Fibroblast of skin of right quadriceps (primary cell): ENCODE data around the gene BCL2.

Source experiments
- DNase-seq: peaks from one replicate; pipeline ENCODE4 v3.0.0-alpha.2; 2013

Gene BCL2

DNA sequence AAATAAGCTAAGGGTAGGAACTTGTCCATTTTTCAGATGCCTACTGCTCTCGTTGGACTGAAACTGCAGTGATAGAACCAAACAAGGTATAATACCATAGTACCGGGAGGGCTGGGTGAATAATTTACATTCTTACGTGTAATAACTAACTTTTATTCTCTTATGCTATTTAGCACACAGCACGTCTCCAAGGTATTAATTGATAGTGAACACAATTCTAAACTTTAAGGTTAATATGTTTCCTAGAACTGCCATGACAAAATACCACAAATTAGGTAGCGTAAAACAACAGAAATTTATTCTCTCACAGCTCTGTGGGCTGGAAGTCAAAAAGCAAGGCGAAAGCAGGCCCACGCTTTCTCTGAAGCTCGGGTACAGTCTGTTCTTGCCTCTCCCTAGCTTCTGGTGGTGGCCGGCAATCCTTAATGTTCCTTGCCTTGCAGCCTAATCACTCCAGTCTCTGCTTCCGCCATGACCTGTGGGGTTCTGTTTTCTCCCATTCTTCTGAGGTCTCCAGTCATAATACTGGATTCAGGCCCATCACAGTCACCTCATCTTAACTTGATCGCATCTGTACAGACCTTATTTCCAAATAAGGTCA lies 5.6 kb upstream of the BCL2 start:
- no peak for DNase-seq

- DNase-seq = peak; percentile 69
These were observed 3.5 kb upstream of the BCL2 start for GRCh38 chr18:63322908-63323634.

DNA sequence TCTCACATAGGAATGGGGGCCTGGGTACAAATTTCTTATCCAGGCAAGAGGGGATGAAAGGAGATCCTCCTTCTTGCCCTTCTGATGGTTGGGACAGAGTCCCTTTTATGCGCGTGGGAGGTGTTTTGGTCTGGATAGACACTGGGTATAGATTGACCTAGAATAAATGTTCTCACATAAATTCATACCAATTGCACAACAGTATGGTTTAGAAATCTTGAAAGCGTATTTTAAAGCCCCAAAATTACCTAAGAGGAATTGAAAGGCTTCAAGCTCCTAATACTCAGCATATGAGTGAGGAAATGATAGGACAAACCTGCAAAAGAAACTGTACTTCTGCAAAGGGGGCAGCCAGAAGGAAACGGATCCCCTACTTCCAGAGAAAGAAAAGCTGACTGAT lies 2.6 kb upstream of the BCL2 start:
- DNase-seq = no peak

- DNase-seq = no peak
These were observed 1.7 kb upstream of the BCL2 start for GRCh38 chr18:63321291-63321690.

GRCh38 chr18:63320975-63321265 lies 1.4 kb upstream of the BCL2 start:
- DNase-seq = no peak

DNA sequence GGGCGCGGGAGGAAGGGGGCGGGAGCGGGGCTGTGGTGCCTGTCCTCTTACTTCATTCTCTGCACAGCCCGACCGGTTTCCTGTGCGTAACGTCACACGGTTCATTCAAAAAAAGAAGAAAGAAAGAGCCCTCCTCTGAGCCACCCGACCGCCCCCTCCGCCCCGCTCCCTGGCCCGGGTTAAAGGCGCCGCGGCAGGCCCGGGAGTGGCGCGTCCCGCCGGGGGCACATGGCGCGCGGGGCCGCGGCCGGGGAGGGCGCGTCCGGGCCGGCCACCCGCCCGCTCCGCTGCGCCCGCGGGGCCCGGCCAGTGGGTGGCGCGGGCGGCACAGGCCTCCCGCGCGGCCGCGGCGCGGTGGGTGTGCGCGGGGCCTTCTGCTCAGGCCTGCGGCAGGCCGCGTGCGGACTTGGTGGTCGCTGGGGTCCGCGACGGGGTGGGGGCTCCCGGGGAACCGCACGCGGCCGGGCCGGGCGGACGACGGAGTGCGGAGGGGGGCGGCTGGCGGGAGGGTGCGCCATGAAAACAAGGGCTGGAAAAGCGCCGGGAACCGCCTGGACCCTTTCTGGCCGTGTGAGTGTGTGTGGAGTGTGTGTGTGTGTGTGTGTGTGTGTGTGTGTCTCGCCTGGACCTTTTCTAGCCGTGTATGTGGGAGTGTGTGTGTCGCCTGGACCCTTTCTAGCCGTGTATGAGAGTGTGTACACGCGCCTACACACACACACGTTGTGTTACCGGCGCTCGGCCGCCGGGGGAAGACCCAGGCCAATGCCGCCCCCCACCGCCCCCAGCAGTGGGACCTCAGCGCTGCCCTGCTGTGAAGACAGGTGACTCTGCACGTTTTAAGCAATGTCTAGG lies 780 bp upstream of the BCL2 start:
- DNase-seq = peak; percentile 86

DNA sequence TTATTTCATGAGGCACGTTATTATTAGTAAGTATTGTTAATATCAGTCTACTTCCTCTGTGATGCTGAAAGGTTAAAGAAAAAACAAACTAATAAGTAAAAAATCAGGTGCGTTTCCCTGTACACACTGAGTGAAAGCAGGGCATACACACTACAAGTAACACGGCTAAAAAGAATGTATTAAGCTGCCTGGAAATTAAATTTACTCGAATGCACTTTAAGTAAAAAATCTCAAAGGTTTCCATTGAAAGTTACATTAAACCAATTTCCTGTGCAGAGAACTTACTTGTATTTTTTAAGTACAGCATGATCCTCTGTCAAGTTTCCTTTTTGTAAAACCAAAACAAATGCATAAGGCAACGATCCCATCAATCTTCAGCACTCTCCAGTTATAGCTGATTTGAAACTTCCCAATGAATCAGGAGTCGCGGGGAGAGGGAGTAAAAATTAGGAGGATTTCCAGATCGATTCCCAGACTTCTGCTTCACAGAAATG lies 633 bp downstream of the BCL2 start:
- DNase-seq = no peak

GRCh38 chr18:63317982-63318888 lies 1.3 kb downstream of the BCL2 start:
- no peak for DNase-seq

- DNase-seq = no peak
These were observed 2.0 kb downstream of the BCL2 start for GRCh38 chr18:63317556-63317946.

DNA sequence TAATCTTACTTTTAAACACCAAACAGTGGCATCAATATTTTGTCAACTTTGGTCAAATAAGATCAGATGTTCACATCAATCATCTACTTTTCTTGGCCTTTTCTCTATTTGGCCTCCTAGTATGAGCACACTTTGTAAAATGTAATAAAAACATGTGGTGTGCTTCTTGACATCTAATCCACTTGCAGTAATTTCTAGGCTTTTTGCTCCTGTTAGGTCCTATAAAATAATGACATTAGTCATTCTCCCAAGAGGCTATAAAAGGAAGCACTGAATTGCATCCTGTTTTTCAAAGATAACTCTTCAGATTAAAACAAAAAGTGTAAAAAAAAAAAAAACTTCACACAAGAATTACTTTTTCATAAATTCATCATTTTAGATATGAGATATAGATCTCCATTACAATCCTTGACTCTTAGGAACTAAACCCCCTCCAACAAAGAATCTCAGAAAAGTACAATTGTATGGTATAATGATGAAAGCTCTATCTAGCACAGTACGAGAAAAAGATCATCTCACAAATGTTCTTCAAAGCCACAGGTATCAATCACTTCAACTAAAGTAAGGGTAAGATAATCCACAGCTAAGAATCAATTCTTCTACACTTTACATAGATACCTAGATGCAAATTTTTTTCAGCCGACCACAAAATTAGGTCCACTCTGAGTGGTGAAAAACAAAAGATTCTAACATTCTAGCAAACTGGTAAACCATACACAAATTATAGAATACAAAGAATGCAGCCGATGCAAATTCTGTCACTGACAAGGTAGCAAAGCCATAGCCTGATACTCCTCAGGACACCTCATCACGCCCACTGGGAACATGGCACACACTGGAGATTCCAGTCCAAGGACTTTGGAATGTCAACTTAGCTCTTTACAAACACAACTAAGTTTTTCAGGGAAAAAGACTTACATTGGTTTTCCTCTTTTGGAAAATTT lies 2.7 kb downstream of the BCL2 start:
- DNase-seq = no peak

DNA sequence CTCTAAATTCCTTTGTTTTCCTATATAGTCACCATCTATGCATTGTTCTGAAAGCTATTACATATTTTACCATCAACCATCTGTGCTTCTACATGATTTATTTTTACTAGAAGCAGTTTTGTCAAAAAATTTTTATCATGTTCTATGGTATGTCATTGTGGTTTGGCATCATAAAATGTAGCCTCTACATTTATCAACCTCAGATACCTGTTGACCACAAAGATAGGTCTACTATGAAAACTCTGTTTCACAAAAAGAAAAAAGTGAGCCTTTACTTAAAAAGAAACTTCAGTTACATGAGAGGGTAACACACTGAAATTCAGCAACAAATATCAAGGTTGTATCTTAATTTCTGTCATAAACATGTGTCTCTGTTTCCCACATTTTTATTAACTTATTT lies 3.7 kb downstream of the BCL2 start:
- DNase-seq = no peak

- no peak for DNase-seq
These were observed 4.4 kb downstream of the BCL2 start for GRCh38 chr18:63315131-63315662.

DNA sequence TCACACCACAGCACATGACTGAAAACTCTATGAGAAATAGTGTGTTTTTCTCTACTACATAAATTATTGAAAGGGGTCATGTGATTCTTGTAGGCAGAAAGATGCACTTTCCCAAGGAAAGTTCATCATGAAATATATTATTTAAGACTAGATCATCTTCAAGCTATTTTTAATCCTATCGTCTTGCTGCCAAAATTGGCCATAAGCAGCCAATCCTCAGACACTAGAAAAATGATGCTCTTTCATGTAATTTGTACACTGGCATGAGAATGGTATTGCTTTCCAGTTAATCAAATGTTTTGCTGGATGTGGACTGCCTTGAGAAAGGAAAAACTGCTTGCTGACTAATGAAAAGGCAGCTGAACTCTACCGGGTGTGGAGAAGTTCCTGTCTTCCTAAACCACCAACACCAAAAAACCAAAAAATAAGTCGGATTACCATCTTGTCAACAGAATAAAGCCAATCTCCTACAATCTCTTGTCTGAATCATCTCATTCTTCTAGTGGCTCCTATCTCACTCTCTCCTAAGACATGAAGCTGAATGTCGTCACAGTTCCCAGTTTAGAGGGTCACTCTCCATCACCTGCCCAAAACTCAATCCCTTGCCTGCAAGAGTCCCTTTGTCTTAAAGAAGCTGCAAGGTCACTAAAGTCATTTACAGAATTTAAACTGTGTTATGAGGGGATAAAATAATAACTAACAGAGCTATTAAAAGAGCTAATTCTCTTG lies 5.3 kb downstream of the BCL2 start:
- DNase-seq = no peak

GRCh38 chr18:63313396-63313917 lies 6.1 kb downstream of the BCL2 start:
- no peak for DNase-seq

DNA sequence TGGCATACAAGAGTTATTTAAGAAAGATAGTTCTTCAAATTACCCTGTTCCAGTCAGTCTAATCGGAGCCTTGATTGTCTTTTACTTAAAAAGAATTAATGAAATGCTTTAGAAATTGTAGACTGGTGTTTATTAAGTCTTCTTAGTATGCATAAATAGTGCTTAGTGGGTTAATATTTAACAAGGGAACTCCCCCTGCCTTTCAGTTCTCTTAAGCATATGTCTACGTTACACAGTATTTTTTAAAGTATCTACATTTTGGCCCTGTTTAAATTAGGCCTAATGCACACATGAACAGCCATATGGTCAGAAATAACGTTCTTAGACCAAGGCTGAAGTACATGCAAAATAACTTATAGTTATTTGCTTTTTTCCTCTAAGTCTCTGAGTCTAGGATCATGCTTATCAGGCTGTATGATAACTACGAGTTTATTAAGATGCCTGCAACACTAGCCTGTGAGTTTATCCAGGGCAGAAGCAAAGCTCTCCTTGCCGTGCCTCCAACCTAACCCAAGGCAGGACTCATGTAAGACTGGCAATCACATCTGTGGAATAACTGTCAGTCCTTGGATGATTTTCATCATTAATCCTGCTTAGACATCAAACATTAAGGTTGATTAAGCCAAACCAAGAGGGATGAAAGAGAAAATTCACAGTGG lies 6.7 kb downstream of the BCL2 start:
- no peak for DNase-seq

DNA sequence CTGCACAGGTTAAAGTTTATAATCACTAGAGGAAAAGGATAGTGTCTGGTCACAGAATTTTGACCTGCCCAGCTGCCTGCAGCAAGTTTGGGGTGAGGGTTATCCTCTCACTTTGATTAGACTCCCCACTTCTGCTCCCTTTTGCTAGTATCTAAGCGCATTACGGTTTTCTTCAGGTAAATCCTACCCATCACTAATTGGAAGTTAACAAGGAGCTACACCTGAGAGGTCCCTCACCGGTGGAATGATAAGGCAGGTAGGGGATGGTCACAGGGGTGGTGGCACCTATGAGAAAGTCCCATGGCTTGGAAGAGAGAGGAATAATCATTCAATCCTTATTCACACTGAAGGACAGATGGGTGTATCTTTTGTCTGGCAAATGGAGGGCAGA lies 7.6 kb downstream of the BCL2 start:
- no peak for DNase-seq

GRCh38 chr18:63311118-63312018 lies 8.2 kb downstream of the BCL2 start:
- DNase-seq = no peak

DNA sequence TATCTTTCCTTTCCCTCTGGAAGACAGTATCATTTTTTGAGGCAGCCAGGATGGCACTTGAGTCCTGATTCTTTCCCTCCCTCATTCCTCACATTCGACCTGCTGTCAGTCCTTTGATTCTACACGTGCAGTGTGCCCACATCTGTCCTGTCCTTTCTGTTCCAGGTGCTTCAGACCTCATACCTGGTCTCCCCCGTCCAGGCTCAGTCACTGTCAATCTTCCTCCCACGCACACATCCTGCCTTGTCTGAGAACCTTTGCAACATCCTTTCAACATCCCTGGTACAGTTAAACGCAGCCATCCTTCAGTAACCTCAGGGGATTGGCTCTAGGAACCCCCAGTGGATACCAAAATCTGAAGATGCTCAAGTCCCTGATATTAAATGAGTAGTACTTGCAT lies 10.1 kb downstream of the BCL2 start:
- no peak for DNase-seq
